ENCODE data around the gene CDH4.

The CDH4 gene

GRCh38 chr20:61519488-61519887, 267.4 kb downstream of the CDH4 start:
- Histone ChIP-seq H3K27ac (ENCODE audit: low read depth, low read length) (no peak overlapping the region), H3K9ac (ENCODE audit: low read length) (no peak overlapping the region), H3K36me3 (ENCODE audit: control insufficient read depth, insufficient read depth, low read length) (no peaks in the 10 kb centered on the region), H3K4me1 (ENCODE audit: control insufficient read depth, insufficient read depth, low read length) (no peaks in the 10 kb centered on the region), H3K27me3 (ENCODE audit: control insufficient read depth, insufficient read depth, low read length) (no peaks in the 10 kb centered on the region), H3K4me3 (ENCODE audit: low read length) (no peak overlapping the region)

- Histone ChIP-seq H3K27ac (ENCODE audit: low read depth, low read length) (no peak overlapping the region), H3K36me3 (ENCODE audit: control insufficient read depth, insufficient read depth, low read length) (no peaks in the 10 kb centered on the region), H3K4me3 (ENCODE audit: low read length) (no peak overlapping the region), H3K4me1 (ENCODE audit: control insufficient read depth, insufficient read depth, low read length) (no peaks in the 10 kb centered on the region), H3K9ac (ENCODE audit: low read length) (no peak overlapping the region), H3K27me3 (ENCODE audit: control insufficient read depth, insufficient read depth, low read length) (no peaks in the 10 kb centered on the region)
Measured at GRCh38 chr20:61520076-61520892, 268.2 kb downstream of the CDH4 start.

- H3K4me1 ChIP-seq (ENCODE audit: control insufficient read depth, insufficient read depth, low read length), result no peaks in the 10 kb centered on the region
- H3K27me3 ChIP-seq (ENCODE audit: control insufficient read depth, insufficient read depth, low read length), result no peaks in the 10 kb centered on the region
- H3K9ac ChIP-seq (ENCODE audit: low read length), result no peak overlapping the region
- no peaks in the 10 kb centered on the region for H3K36me3 ChIP-seq (ENCODE audit: control insufficient read depth, insufficient read depth, low read length)
- H3K27ac ChIP-seq (ENCODE audit: low read depth, low read length), result no peak overlapping the region
- H3K4me3 ChIP-seq (ENCODE audit: low read length), result no peak overlapping the region
Measured at GRCh38 chr20:61520893-61521460, 268.9 kb downstream of the CDH4 start.

- Histone ChIP-seq H3K27me3 (ENCODE audit: control insufficient read depth, insufficient read depth, low read length) (no peaks in the 10 kb centered on the region), H3K27ac (ENCODE audit: low read depth, low read length) (no peak overlapping the region), H3K4me1 (ENCODE audit: control insufficient read depth, insufficient read depth, low read length) (no peaks in the 10 kb centered on the region), H3K4me3 (ENCODE audit: low read length) (no peak overlapping the region), H3K36me3 (ENCODE audit: control insufficient read depth, insufficient read depth, low read length) (no peaks in the 10 kb centered on the region), H3K9ac (ENCODE audit: low read length) (no peak overlapping the region)
Measured at GRCh38 chr20:61521687-61522420, 269.8 kb downstream of the CDH4 start.

- no peaks in the 10 kb centered on the region for H3K4me1 ChIP-seq (ENCODE audit: control insufficient read depth, insufficient read depth, low read length)
- H3K36me3 ChIP-seq (ENCODE audit: control insufficient read depth, insufficient read depth, low read length), result no peaks in the 10 kb centered on the region
- no peak overlapping the region for H3K9ac ChIP-seq (ENCODE audit: low read length)
- no peak overlapping the region for H3K4me3 ChIP-seq (ENCODE audit: low read length)
- no peak overlapping the region for H3K27ac ChIP-seq (ENCODE audit: low read depth, low read length)
- no peaks in the 10 kb centered on the region for H3K27me3 ChIP-seq (ENCODE audit: control insufficient read depth, insufficient read depth, low read length)
Measured at GRCh38 chr20:61522498-61523090, 270.5 kb downstream of the CDH4 start.

- Histone ChIP-seq H3K36me3 (ENCODE audit: control insufficient read depth, insufficient read depth, low read length) (no peaks in the 10 kb centered on the region), H3K9ac (ENCODE audit: low read length) (no peak overlapping the region), H3K4me3 (ENCODE audit: low read length) (no peak overlapping the region), H3K27me3 (ENCODE audit: control insufficient read depth, insufficient read depth, low read length) (no peaks in the 10 kb centered on the region), H3K4me1 (ENCODE audit: control insufficient read depth, insufficient read depth, low read length) (no peaks in the 10 kb centered on the region), H3K27ac (ENCODE audit: low read depth, low read length) (no peak overlapping the region)
Measured at GRCh38 chr20:61523145-61523544, 271.1 kb downstream of the CDH4 start.

GRCh38 chr20:61524951-61525666, 273.0 kb downstream of the CDH4 start:
- no peaks in the 10 kb centered on the region for H3K36me3 ChIP-seq (ENCODE audit: control insufficient read depth, insufficient read depth, low read length)
- H3K27me3 ChIP-seq (ENCODE audit: control insufficient read depth, insufficient read depth, low read length), result no peaks in the 10 kb centered on the region
- no peaks in the 10 kb centered on the region for H3K4me1 ChIP-seq (ENCODE audit: control insufficient read depth, insufficient read depth, low read length)
- no peak overlapping the region for H3K9ac ChIP-seq (ENCODE audit: low read length)
- H3K27ac ChIP-seq (ENCODE audit: low read depth, low read length), result no peak overlapping the region
- H3K4me3 ChIP-seq (ENCODE audit: low read length), result no peak overlapping the region

GRCh38 chr20:61525781-61526431, 273.8 kb downstream of the CDH4 start:
- Histone ChIP-seq H3K4me1 (ENCODE audit: control insufficient read depth, insufficient read depth, low read length) (no peaks in the 10 kb centered on the region), H3K4me3 (ENCODE audit: low read length) (no peak overlapping the region), H3K9ac (ENCODE audit: low read length) (no peak overlapping the region), H3K27me3 (ENCODE audit: control insufficient read depth, insufficient read depth, low read length) (no peaks in the 10 kb centered on the region), H3K36me3 (ENCODE audit: control insufficient read depth, insufficient read depth, low read length) (no peaks in the 10 kb centered on the region), H3K27ac (ENCODE audit: low read depth, low read length) (no peak overlapping the region)

- no peaks in the 10 kb centered on the region for H3K27me3 ChIP-seq (ENCODE audit: control insufficient read depth, insufficient read depth, low read length)
- no peak overlapping the region for H3K4me3 ChIP-seq (ENCODE audit: low read length)
- H3K9ac ChIP-seq (ENCODE audit: low read length), result no peak overlapping the region
- no peak overlapping the region for H3K27ac ChIP-seq (ENCODE audit: low read depth, low read length)
- H3K36me3 ChIP-seq (ENCODE audit: control insufficient read depth, insufficient read depth, low read length), result no peaks in the 10 kb centered on the region
- no peaks in the 10 kb centered on the region for H3K4me1 ChIP-seq (ENCODE audit: control insufficient read depth, insufficient read depth, low read length)
Measured at GRCh38 chr20:61526907-61527306, 274.8 kb downstream of the CDH4 start.

- Histone ChIP-seq H3K4me1 (ENCODE audit: control insufficient read depth, insufficient read depth, low read length) (no peaks in the 10 kb centered on the region), H3K4me3 (ENCODE audit: low read length) (no peak overlapping the region), H3K27ac (ENCODE audit: low read depth, low read length) (no peak overlapping the region), H3K27me3 (ENCODE audit: control insufficient read depth, insufficient read depth, low read length) (no peaks in the 10 kb centered on the region), H3K9ac (ENCODE audit: low read length) (no peak overlapping the region), H3K36me3 (ENCODE audit: control insufficient read depth, insufficient read depth, low read length) (no peaks in the 10 kb centered on the region)
Measured at GRCh38 chr20:61527626-61528025, 275.6 kb downstream of the CDH4 start.

- Histone ChIP-seq H3K36me3 (ENCODE audit: control insufficient read depth, insufficient read depth, low read length) (no peaks in the 10 kb centered on the region), H3K4me3 (ENCODE audit: low read length) (no peak overlapping the region), H3K27me3 (ENCODE audit: control insufficient read depth, insufficient read depth, low read length) (no peaks in the 10 kb centered on the region), H3K9ac (ENCODE audit: low read length) (no peak overlapping the region), H3K4me1 (ENCODE audit: control insufficient read depth, insufficient read depth, low read length) (no peaks in the 10 kb centered on the region), H3K27ac (ENCODE audit: low read depth, low read length) (no peak overlapping the region)
Measured at GRCh38 chr20:61528591-61528990, 276.5 kb downstream of the CDH4 start.
